Endodermal cell (in vitro differentiated cells): Measurements from ENCODE around the gene CPN2. TPM values are rescaled to one million over a fixed set of nuclear protein-coding genes. Genes with fewer than 3 reads are reported as not detected.
A peak's percentile ranks its signal among the peaks of the same experiment; 100 is the strongest.

ENCODE experiments used
- DNase-seq: peaks from one replicate; pipeline ENCODE4 v3.0.0-alpha.2; 2017
- H3K27ac ChIP-seq: 2 replicates; pipeline ENCODE4 v1.5.1; 2013; ENCODE audit warnings: mild to moderate bottlenecking, low read depth, low read length, moderate library complexity
- H3K27me3 ChIP-seq: 2 replicates; pipeline ENCODE4 v1.6.1; 2013; ENCODE audit warnings: mild to moderate bottlenecking, low read length, moderate library complexity; ENCODE audit not compliant: insufficient read depth, control insufficient read depth, poor library complexity, severe bottlenecking
- H3K36me3 ChIP-seq: 2 replicates; pipeline ENCODE4 v1.7.0; 2013; ENCODE audit warnings: mild to moderate bottlenecking, low read length, moderate library complexity; ENCODE audit not compliant: control insufficient read depth, insufficient read depth
- H3K4me1 ChIP-seq: one replicate; pipeline ENCODE4 v1.7.0; 2013; ENCODE audit warnings: low read length; ENCODE audit not compliant: control insufficient read depth, insufficient read depth
- H3K4me3 ChIP-seq: 2 replicates; pipeline ENCODE4 v1.5.1; 2013; ENCODE audit warnings: mild to moderate bottlenecking, low read length, moderate library complexity
- H3K9ac ChIP-seq: 2 replicates; pipeline ENCODE4 v1.6.1; 2013; ENCODE audit warnings: mild to moderate bottlenecking, low read length, moderate library complexity; ENCODE audit not compliant: poor library complexity, severe bottlenecking; ENCODE audit errors: extremely low read depth
- H3K9me3 ChIP-seq: 2 replicates; pipeline ENCODE4 v1.6.1; 2013; ENCODE audit warnings: mild to moderate bottlenecking, low read length, moderate library complexity; ENCODE audit not compliant: control insufficient read depth
- H3K27ac Mint-ChIP-seq: 2 replicates; pipeline ENCODE4 v1.8.0; 2020; ENCODE audit warnings: mixed read lengths
- H3K27me3 Mint-ChIP-seq: 2 replicates; pipeline ENCODE4 v1.8.0; 2021; ENCODE audit warnings: mild to moderate bottlenecking, mixed read lengths; ENCODE audit not compliant: insufficient read depth
- H3K36me3 Mint-ChIP-seq: 2 replicates; pipeline ENCODE4 v1.8.0; 2020; ENCODE audit warnings: low read depth, mixed read lengths
- H3K4me1 Mint-ChIP-seq: 2 replicates; pipeline ENCODE4 v1.8.0; 2020; ENCODE audit warnings: mixed read lengths
- H3K4me3 Mint-ChIP-seq: 2 replicates; pipeline ENCODE4 v1.8.0; 2020; ENCODE audit warnings: mild to moderate bottlenecking, moderate library complexity, mixed read lengths
- H3K9me3 Mint-ChIP-seq: 2 replicates; pipeline ENCODE4 v1.8.0; 2020; ENCODE audit warnings: mild to moderate bottlenecking, mixed read lengths
- CTCF ChIP-seq: fragments of 200-600 bp; sonication (generic); conservative IDR thresholded peaks from 2 replicates; pipeline ENCODE4 v1.5.0; 2021; ENCODE audit warnings: antibody characterized with exemption, mild to moderate bottlenecking
- WGBS, 2 experiments: methylation state at CpG; one replicate each; pipeline versions ENCODE4 v1.1.5 to v1.1.7; 2013; ENCODE audit warnings: missing lambda C conversion rate in 2 of 2, mixed read lengths in 1 of 2; ENCODE audit not compliant: insufficient coverage in 1 of 2, insufficient read length in 1 of 2; 5-methylcytosine and 5-hydroxymethylcytosine counted together
- total RNA-seq, 2 donors: library from RNA; stranded (reverse); fragmentation: NEBNext Ultra II Directional in 1 of 2; extraction: Animal tissue kit (Norgen Biotek cat#: 25700) in 1 of 2; gene quantifications; 2 replicates in 1 of 2; 3 replicates in 1 of 2; pipeline ENCODE4 v1.2.1, GENCODE V29; 2021

The CPN2 gene
- total RNA-seq, 2 donors from 2014 or later, result 0.22 TPM; not detected in 1

- no peak overlapping the region for H3K27ac ChIP-seq
- WGBS, 2 experiments, result 86 to 87% methylated on average over 6 to 13 of the region's 13 CpGs
- H3K9me3 Mint-ChIP-seq, result peaks cover 22% of the 10 kb centered on the region
- DNase-seq, result no peak
- H3K4me1 ChIP-seq, result no peaks in the 10 kb centered on the region
- H3K36me3 ChIP-seq, result no peaks in the 10 kb centered on the region
- H3K36me3 Mint-ChIP-seq, result peaks cover 7% of the 10 kb centered on the region
- H3K27ac Mint-ChIP-seq, result no peak overlapping the region
- peak overlapping the region; percentile 49 for H3K4me3 Mint-ChIP-seq
- peaks cover 31% of the 10 kb centered on the region for H3K27me3 Mint-ChIP-seq
- peaks cover 20% of the 10 kb centered on the region for H3K4me1 Mint-ChIP-seq
- no peak overlapping the region for H3K4me3 ChIP-seq
- no peak overlapping the region for H3K9ac ChIP-seq
- H3K27me3 ChIP-seq, result peaks cover 23% of the 10 kb centered on the region
- TF ChIP-seq CTCF, result no peak
- H3K9me3 ChIP-seq, result peaks cover 20% of the 10 kb centered on the region
Measured at GRCh38 chr3:194314388-194315068, 36.6 kb downstream of the CPN2 start.

- Histone ChIP-seq H3K4me1 (no peaks in the 10 kb centered on the region), H3K36me3 (no peaks in the 10 kb centered on the region), H3K27ac (no peak overlapping the region), H3K9me3 (peaks cover 13% of the 10 kb centered on the region), H3K9ac (no peak overlapping the region), H3K4me3 (no peak overlapping the region), H3K27me3 (peaks cover 23% of the 10 kb centered on the region)
- TF ChIP-seq CTCF, result peak; percentile 60
- no peak overlapping the region for H3K4me3 Mint-ChIP-seq
- WGBS, 2 experiments, result 90 to 91% methylated on average over 10 to 15 of the region's 15 CpGs
- H3K9me3 Mint-ChIP-seq, result peaks cover 15% of the 10 kb centered on the region
- H3K4me1 Mint-ChIP-seq, result peaks cover 22% of the 10 kb centered on the region
- peaks cover 2% of the 10 kb centered on the region for H3K36me3 Mint-ChIP-seq
- DNase-seq, result peak; percentile 82
- H3K27ac Mint-ChIP-seq, result no peak overlapping the region
- peaks cover 31% of the 10 kb centered on the region for H3K27me3 Mint-ChIP-seq
Measured at GRCh38 chr3:194313560-194314387, 37.4 kb downstream of the CPN2 start.

- H3K27me3 Mint-ChIP-seq, result peaks cover 31% of the 10 kb centered on the region
Measured at GRCh38 chr3:194312743-194313281, 38.3 kb downstream of the CPN2 start.

More at GRCh38 chr3:194312743-194313281, 38.3 kb downstream of the CPN2 start:
- peaks cover 3% of the 10 kb centered on the region for H3K9me3 ChIP-seq
- Mint-ChIP-seq H3K27ac (no peak overlapping the region), H3K36me3 (peaks cover 2% of the 10 kb centered on the region), H3K4me3 (no peak overlapping the region), H3K9me3 (peaks cover 6% of the 10 kb centered on the region), H3K4me1 (peaks cover 28% of the 10 kb centered on the region)
- 71 to 80% methylated on average over 8 to 16 of the region's 16 CpGs for WGBS, 2 experiments
- no peak overlapping the region for H3K9ac ChIP-seq
- peaks cover 23% of the 10 kb centered on the region for H3K27me3 ChIP-seq
- TF ChIP-seq CTCF, result no peak
- H3K4me3 ChIP-seq, result no peak overlapping the region
- peaks cover 5% of the 10 kb centered on the region for H3K4me1 ChIP-seq
- no peak overlapping the region for H3K27ac ChIP-seq
- peak; percentile 59 for DNase-seq
- H3K36me3 ChIP-seq, result no peaks in the 10 kb centered on the region
